HG02759 (cell line): Measurements from ENCODE around the gene NRF1.
"Not testable (repeated sequence)": the region's sequence is repeated elsewhere in the genome, so short reads cannot be mapped to it uniquely, and the experiment has no call there.

ENCODE experiments used
- ATAC-seq: cut with Tn5 transposase; IDR thresholded peaks from one replicate; pipeline ENCODE4 v1.9.1; 2021; ENCODE audit warnings: mild to moderate bottlenecking, moderate library complexity; ENCODE audit not compliant: unreplicated experiment

NRF1 gene

GRCh38 chr7:129779602-129780256 is 168.2 kb downstream of the NRF1 start:
- ATAC-seq, result peak; percentile 33

GRCh38 chr7:129780257-129780973 is 168.9 kb downstream of the NRF1 start:
- ATAC-seq, result peak; percentile 51

DNA sequence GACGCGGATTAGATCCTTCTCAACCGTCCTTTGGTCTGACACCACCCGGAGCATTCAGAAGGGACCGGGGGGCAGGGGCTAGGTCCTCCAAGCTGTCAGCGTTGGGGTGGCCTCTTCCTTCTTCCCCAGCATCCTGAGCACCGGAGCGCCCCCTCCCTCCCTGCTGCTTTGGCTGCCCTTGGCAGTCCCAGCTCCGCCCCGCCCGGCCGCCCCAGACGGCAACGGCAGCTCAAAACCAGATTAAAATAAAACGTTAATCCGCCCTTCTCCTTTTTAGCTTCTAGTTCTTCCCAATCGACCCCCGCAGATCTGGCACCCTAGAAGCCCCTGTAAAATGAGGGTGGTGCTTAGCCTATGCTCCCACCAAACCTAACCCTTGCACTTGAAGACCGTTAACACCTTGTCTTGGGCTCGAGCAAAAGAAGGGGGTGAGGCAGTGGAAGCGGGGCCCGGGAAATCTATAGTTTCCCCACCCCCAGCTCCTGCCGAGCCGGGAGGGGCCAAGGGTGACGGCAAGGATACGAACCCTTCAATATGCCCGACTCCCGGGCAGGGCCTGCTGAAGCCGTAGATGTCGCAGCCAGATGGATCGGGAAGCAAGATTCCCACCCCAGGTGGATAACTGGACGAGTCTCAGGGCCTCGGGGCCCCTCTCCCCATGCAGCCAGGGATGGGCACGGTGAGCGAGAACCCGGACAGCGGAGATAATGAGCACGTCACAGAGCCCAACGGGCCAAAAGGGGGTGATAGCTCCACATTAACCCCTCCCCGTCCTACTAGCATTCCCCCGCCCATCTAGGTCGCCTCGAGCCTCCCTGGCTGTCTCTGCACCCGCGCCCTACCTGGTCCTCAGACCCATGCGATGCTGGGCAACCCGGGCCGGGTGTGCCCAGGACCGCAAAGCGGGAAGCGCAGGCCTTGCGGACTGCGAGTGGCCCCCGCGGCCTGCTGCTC is 169.7 kb downstream of the NRF1 start:
- no peak for ATAC-seq

DNA sequence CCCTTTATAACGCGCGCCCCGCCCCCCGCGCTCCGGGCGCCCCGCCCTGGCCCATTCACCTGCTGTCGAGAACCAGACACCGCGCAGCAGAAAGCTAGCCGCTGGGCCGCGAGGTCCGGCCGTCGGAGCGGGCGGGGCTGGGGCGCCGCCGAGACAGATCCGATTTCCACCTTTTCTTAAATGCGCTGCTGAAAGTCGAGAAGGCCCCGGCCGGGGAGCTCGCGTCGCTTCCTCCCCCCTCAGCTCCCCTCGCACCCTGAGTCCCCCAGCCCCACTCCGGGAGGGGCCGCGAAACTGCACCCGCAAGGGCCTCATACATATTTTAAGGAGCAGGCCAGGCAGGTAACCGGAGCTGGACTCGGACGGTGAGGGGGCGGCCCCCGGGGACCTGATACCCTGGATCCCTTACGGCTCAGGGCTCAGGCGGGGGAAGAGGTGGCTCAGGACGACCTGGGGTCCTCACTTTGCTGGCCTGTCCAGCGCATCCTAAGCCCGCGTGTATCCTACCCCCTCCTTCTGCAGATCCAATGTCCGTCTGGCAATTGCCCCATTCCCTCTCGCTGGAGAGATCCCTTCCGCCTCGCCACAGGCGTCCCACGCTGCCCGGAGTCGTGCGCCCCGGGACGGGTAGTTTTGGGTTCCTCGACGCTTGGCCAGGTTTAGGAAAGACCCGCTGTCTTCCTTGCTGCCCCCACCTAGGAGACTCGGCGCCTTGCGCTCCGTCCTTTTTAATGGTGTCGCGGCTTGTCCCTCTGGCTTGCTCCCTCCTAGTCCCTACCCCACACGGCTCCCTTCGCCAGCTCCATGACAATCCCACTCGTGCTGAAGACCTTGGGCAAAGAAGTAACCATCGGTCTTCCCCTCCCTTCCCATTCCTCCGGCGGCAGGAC is 170.7 kb downstream of the NRF1 start:
- ATAC-seq, result no peak

GRCh38 chr7:129782818-129783583 is 171.5 kb downstream of the NRF1 start:
- ATAC-seq, result no peak

DNA sequence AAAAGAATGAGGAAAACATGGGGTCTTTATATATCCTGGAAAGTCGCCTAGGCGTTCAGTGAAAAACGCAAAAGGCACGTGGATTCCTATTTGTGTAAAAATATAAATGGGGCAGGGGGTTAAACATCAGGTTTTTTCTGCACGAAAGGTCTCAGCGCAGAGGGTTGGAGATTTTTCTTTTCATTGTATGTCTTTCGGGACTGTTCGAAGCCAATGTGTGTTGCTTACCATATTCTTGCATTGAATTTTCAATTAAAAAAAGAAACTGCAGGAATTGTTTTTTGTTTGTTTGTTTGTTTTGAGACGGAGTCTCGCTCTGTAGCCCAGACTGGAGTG is 172.0 kb downstream of the NRF1 start:
- no peak for ATAC-seq

DNA sequence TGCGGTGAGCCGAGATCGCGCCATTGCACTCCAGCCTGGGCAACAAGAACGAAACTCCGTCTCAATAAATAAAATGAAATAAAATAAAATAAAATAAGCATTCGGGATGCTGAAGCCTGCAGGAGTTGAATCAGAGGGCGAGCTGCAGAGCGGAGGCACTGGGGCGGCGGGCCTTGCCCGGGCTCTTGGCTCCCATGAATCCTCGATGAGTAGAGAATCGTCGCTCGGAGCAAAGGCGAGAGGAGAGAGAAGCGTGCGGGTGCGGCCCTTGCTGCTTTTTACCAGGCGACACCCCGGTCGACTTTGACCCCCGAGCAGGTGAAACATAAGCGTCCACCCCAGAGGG is 172.9 kb downstream of the NRF1 start:
- ATAC-seq, result no peak

DNA sequence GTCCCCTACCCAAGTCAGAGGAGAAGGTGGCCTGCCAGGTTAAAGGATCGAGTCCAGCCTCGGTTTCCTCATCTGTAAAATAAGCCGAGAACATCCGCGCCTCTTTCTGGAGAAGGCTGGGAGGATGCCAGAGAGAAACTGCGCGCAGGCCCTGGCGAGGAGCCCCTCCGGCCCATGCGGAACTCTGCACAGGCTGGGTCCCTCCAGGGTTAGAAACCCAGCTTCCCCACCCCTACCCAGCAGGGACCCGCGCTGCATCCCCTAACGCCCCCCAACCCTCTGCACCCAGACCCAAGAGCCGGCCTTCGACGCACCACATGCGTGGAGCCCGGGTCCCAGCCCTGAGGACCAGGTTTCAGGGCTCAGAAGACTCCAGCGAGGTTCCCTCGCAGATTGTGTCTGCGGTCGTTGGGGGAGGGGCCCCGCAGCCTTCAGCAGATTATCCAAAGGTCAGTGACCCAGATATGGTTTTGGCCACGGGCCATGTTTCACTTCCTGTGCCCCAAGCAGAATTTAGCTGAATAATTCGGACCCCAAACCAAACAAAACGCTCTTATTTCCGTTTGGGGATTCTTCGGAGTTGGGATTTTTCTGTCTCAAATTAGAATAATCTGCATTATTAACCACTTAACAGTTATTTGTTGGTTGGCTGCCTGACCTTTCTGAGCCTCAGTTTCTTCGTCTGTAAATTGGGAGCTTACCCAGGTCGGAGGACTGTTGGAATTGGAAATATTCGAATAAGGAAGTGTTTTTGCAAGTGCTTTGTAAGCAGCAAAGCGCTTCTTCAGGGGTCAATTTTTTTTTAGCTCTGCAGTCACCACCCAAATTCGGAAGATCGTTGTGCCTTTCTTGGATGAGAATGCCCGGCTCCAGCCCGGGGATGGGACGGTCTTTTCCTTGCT is 173.5 kb downstream of the NRF1 start:
- no peak for ATAC-seq

DNA sequence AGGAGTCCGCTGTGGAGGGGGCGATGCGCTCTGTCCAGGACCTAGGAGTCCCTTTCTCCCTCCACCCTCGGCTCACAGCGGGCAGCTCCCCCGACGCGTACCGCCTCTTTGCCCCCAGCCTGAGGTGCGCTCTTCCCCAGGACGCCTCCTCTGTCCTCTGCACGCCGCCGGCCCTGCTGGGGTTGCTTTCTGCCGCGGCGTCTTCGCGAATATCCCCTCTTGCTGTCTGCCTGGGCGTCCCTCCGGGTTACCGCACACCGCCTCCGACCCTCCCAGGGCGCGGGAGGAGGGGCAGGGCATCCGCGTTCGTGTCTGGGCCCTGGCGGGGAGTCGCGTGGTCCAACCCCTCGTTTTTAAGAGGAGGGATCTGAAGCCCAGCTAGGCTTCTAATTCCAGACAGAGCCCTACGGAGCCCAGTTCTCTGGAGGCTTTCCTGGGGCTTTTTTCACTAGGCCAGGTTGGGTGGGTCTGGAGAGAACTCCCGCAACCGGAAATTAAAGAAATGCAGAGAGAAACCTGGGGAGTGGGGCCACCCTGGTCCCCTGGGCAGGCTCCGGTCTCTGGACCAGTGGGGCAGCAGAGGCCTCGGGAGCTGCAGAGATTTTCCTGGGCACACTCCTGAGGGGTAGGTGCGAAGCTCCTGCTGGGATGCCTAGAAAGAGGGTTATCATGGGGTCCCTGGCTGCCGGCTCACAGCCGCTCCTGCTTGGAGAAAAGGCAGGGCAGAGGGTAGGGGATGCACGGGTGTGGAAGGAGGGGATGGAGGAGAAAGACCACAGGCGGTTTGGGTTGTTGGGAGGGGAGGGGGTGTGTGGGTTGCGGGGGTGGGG is 174.4 kb downstream of the NRF1 start:
- no peak for ATAC-seq

DNA sequence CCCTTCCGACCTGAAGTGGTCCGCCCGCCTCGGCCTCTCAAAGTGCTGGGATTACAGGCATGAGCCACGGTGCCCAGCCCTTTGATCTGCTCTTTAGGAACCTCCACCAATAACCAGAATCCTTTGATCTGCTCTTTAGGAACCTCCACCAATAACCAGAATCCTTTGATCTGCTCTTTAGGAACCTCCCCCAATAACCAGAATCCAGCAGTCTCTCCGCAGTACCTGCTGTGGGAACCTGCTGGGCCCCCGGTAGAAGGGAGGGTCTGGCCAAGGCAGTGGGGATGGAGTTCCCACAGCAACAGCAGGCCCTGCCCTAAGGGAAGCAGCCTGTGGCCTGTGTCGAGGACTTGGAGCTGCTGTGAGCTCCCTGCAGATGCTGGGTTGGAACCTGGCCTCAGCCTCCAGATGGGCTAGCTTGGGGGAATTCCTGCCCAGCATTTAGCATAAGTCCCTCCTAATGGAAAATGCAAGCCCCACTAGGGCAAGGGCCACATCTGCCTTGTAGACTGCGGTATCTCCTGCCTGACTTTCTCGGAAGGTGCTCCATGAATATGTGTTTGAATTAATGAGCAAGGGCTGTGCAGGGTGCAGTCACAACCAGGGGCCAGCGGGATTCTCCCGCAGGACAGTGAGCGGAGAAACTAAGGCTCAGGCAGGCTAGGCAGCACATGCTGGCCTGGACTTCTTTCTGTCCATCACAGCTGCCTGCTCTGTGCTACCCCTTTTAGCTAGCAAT is 175.5 kb downstream of the NRF1 start:
- ATAC-seq, result no peak

DNA sequence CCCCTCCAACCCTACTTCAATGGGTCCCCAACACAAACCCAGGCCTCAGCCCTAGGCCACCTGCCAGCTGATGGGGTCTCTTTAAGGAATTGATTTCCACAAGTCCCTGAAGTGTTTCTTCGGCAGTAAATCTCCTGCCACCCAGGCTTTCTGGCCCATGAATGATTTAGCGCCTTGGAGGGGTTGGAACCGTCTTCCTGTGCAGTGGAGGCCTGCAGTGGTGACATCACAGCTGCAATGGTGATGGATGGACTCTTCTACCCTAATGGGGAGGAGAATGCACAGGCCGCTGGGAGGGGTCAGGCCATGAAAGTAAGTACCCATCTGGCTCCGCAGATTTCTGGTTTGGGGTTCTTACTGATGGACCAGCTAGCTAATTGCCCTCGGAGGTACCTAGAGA is 177.5 kb downstream of the NRF1 start:
- no peak for ATAC-seq

- ATAC-seq, result no peak
These were observed 178.1 kb downstream of the NRF1 start for GRCh38 chr7:129789652-129790051.

- ATAC-seq, result no peak
These were observed 178.6 kb downstream of the NRF1 start for GRCh38 chr7:129790136-129790535.

DNA sequence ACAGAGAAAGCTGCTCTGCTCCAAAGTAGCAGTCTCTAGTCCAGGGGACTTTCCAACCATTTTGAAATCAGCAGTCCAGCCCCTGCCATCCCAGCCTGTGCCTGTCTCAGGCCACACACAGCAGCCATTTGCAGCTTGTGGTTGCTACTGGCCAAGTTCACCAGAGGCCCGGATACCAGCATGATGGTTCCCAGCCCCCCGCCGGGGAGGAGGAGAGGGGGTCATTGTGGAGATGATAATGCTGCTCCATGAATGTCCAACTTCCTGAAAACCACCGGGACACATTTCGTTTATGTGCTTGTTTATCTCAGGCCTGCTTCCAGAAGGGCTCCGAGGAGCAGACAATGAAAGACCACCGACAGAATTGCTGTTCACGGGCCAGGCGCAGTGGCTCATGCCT is 181.2 kb downstream of the NRF1 start:
- ATAC-seq, result no peak

- ATAC-seq, result no peak
These were observed 182.2 kb downstream of the NRF1 start for GRCh38 chr7:129793506-129794310.

- ATAC-seq, result not testable (repeated sequence)
These were observed 182.9 kb downstream of the NRF1 start for GRCh38 chr7:129794461-129794860.
